Loucy (cell line): Measurements from ENCODE around the gene WDCP.

ENCODE experiments used
- CTCF ChIP-seq: fragments of 200-600 bp; sonication (generic); conservative IDR thresholded peaks from 2 replicates; pipeline ENCODE4 v1.5.1; 2014; ENCODE audit warnings: mild to moderate bottlenecking, antibody characterized with exemption, low read length
- EZH2phosphoT487 ChIP-seq: fragments of 200-600 bp; IDR thresholded peaks from 2 replicates; pipeline ENCODE4 v1.6.1; 2018; ENCODE audit warnings: antibody characterized with exemption, mild to moderate bottlenecking, moderate library complexity, borderline replicate concordance

DNA sequence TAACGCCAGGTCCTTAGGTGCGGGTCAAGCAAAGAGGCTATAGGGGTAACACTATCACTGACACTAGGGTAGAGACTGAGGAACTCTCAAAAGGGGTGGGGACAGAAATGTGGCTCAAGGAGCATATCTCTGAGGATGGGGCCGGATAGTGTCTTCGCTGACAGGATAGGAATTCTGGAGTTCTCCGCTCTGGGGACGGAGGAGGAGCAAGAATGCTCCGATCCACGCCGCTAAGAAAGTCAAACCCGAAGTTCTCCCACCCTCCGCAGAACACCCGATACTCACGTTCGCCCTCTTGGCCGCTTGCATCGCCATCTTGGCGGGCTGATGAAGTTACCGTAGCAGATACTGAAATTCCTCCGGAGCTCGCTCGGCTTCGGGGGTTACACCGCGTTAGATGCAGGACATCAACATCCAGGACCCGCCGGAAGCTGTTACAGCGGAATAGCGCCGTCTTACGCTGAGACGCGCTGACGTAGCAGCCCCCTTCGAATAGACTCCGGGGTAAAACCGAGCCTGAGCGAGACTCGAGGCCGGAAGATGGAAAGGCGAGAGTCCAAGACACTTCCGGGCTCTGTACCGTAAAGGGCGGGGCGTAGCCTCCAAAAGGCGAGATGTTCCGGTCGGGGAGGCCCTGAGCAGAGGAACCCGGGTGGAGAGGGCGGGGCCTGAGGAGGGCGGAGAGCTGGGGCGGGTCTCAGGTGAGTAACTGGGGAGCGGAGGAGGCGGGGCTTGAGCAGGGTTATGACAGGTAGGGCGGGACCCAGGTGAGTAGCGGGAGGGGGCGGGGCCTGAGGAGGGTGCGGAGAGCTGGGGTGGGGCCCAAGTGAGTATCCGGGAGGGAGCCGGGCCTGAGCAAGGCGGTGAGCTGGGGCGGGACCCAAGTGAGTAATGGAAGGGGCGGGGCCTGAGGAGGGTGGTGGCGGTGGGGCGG, 29.0 kb upstream of the WDCP start, which contains the start of gene SF3B6:
- TF ChIP-seq CTCF: no peak
- no peak for TF ChIP-seq EZH2phosphoT487
